DOHH2 (cell line): ENCODE measurements around the gene KIAA1958.

Experiments used
- H3F3A ChIP-seq: fragments of 200-600 bp; sonication (generic), shearing (Covaris generic); 2 replicates; pipeline ENCODE4 v1.6.0; 2016; ENCODE audit warnings: antibody characterized with exemption, mild to moderate bottlenecking; ENCODE audit not compliant: control insufficient read depth, insufficient read depth
- H3K27ac ChIP-seq: fragments of 200-600 bp; sonication (generic); 2 replicates; pipeline ENCODE4 v1.5.1; 2014; ENCODE audit warnings: low read depth, mild to moderate bottlenecking, low read length, moderate library complexity
- H3K27me3 ChIP-seq: fragments of 200-600 bp; sonication (generic); 2 replicates; pipeline ENCODE4 v1.6.1; 2014; ENCODE audit warnings: mild to moderate bottlenecking, low read length, mixed read lengths; ENCODE audit not compliant: control insufficient read depth
- H3K36me3 ChIP-seq: fragments of 200-600 bp; sonication (generic); 2 replicates; pipeline ENCODE4 v1.6.1; 2014; ENCODE audit warnings: mild to moderate bottlenecking, low read length, moderate library complexity, mixed read lengths; ENCODE audit not compliant: control insufficient read depth
- H3K4me1 ChIP-seq: fragments of 200-600 bp; sonication (generic); 2 replicates; pipeline ENCODE4 v1.6.1; 2014; ENCODE audit warnings: mild to moderate bottlenecking, low read length, mixed read lengths; ENCODE audit not compliant: control insufficient read depth
- H3K4me2 ChIP-seq: fragments of 200-600 bp; sonication (generic); 2 replicates; pipeline ENCODE4 v1.6.0; 2014; ENCODE audit warnings: mild to moderate bottlenecking, low read length, moderate library complexity
- H3K4me3 ChIP-seq: fragments of 200-600 bp; sonication (generic); 2 replicates; pipeline ENCODE4 v1.5.1; 2014; ENCODE audit warnings: mild to moderate bottlenecking, low read length, mixed read lengths
- H3K79me2 ChIP-seq: fragments of 200-600 bp; sonication (generic); 2 replicates; pipeline ENCODE4 v1.6.1; 2014; ENCODE audit warnings: mild to moderate bottlenecking, low read length, mixed read lengths; ENCODE audit not compliant: control insufficient read depth
- H3K9me2 ChIP-seq: fragments of 200-600 bp; sonication (generic); replicated peaks from 2 replicates; pipeline ENCODE4 v1.6.1; 2014; ENCODE audit warnings: mild to moderate bottlenecking, low read length, mixed read lengths; ENCODE audit not compliant: control insufficient read depth
- H3K9me3 ChIP-seq: fragments of 200-600 bp; sonication (generic); 2 replicates; pipeline ENCODE4 v1.6.1; 2014; ENCODE audit warnings: antibody characterized with exemption, low read length, mixed read lengths; ENCODE audit not compliant: control insufficient read depth, insufficient read depth
- H4K20me1 ChIP-seq: fragments of 200-600 bp; sonication (generic); 2 replicates; pipeline ENCODE4 v1.6.0; 2014; ENCODE audit warnings: low read depth, mild to moderate bottlenecking, antibody characterized with exemption, low read length, moderate library complexity; ENCODE audit not compliant: control insufficient read depth, insufficient read depth
- CTCF ChIP-seq: fragments of 200-600 bp; sonication (generic); IDR thresholded peaks from one replicate; pipeline ENCODE4 v1.5.1; 2014; ENCODE audit warnings: antibody characterized with exemption, mild to moderate bottlenecking, low read depth, low read length; ENCODE audit not compliant: poor library complexity, severe bottlenecking
- EZH2phosphoT487 ChIP-seq: fragments of 200-600 bp; sonication (generic); IDR thresholded peaks from 2 replicates; pipeline ENCODE4 v1.6.1; 2017; ENCODE audit warnings: borderline replicate concordance, mild to moderate bottlenecking, antibody characterized with exemption, low read length, moderate library complexity, mixed read lengths

KIAA1958 gene

GRCh38 chr9:112489876-112490666 is 3.4 kb downstream of the KIAA1958 start:
- Histone ChIP-seq H4K20me1 (no peaks in the 10 kb centered on the region), H3K4me1 (peaks cover 42% of the 10 kb centered on the region), H3K79me2 (peaks cover 91% of the 10 kb centered on the region), H3K9me2 (no peaks in the 10 kb centered on the region), H3K27ac (no peak overlapping the region), H3K4me3 (no peak overlapping the region), H3F3A (no peaks in the 10 kb centered on the region), H3K36me3 (peaks cover 29% of the 10 kb centered on the region), H3K9me3 (0 out of 2 replicates have a peak, but pooled peaks cover 6% of the 10 kb centered on the region), H3K4me2 (no peak overlapping the region), H3K27me3 (no peaks in the 10 kb centered on the region)
- TF ChIP-seq CTCF = no peak
- no peak for TF ChIP-seq EZH2phosphoT487

GRCh38 chr9:112493393-112494137 is 6.9 kb downstream of the KIAA1958 start:
- H3K4me1 ChIP-seq = peaks cover 24% of the 10 kb centered on the region
- peaks cover 99% of the 10 kb centered on the region for H3K79me2 ChIP-seq
- 0 out of 2 replicates have a peak, but pooled peaks cover 6% of the 10 kb centered on the region for H3K9me3 ChIP-seq
- H3F3A ChIP-seq = no peaks in the 10 kb centered on the region
- H3K9me2 ChIP-seq = no peaks in the 10 kb centered on the region
- no peaks in the 10 kb centered on the region for H4K20me1 ChIP-seq
- no peak overlapping the region for H3K4me2 ChIP-seq
- no peak for TF ChIP-seq EZH2phosphoT487
- no peak for TF ChIP-seq CTCF
- H3K4me3 ChIP-seq = no peak overlapping the region
- no peak overlapping the region for H3K27ac ChIP-seq
- peaks cover 31% of the 10 kb centered on the region for H3K36me3 ChIP-seq
- H3K27me3 ChIP-seq = no peaks in the 10 kb centered on the region

GRCh38 chr9:112494153-112494552 is 7.5 kb downstream of the KIAA1958 start:
- H3K27ac ChIP-seq = no peak overlapping the region
- H3K4me3 ChIP-seq = no peak overlapping the region
- peaks cover 31% of the 10 kb centered on the region for H3K36me3 ChIP-seq
- H3K79me2 ChIP-seq = peaks cover 99% of the 10 kb centered on the region
- no peak for TF ChIP-seq CTCF
- TF ChIP-seq EZH2phosphoT487 = no peak
- H3K4me1 ChIP-seq = peaks cover 18% of the 10 kb centered on the region
- H3K27me3 ChIP-seq = no peaks in the 10 kb centered on the region
- H3K4me2 ChIP-seq = no peak overlapping the region
- H3K9me3 ChIP-seq = 0 out of 2 replicates have a peak, but pooled peaks cover 6% of the 10 kb centered on the region
- no peaks in the 10 kb centered on the region for H4K20me1 ChIP-seq
- H3F3A ChIP-seq = no peaks in the 10 kb centered on the region
- H3K9me2 ChIP-seq = no peaks in the 10 kb centered on the region
